GM12873 (cell line): ENCODE results near the gene SEMA3C.

Experiments used
- TF ChIP-seq, protein P1 (sequence below): IDR thresholded peaks from 2 replicates; pipeline ENCODE4 v1.5.1; 2012; ENCODE audit warnings: low read depth, mild to moderate bottlenecking, moderate library complexity, low read length, control low read depth; ENCODE audit not compliant: insufficient read depth; ENCODE audit errors: missing control alignments

Gene SEMA3C

DNA sequence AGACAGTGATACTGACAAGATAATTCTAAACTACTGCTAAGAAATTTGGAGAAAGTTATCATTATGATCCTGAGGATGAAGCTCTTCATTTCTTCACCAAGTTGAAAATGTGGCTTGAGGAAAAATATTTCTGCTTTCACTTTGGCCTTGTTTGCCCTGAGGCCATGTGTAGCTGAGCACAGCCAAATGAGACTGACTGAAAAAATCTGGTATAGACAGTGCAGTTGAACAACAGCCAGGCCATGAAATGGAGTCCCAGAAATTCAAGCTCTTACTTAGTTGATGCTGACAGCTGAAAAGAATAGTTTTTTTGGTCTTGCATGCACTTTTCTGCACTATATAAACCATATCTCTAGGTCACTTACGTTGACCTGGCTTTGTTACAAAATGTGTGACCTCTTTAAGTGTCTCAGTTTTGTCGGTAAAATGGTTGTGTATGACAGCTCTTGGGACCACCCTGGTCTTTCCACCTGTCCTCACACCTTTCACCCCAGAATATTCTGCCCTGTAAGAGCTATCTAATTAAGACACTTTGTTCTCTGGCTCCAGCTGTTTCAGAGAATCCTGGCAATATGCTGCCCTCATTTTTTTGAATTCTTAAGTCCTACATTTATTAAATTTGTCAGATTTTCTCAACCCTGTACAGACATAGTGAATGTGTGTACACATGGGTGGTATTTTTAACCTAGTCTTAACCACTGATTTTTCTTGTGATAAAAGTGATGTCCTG lies 189.1 kb downstream of the SEMA3C start:
- TF ChIP-seq, protein P1, sequence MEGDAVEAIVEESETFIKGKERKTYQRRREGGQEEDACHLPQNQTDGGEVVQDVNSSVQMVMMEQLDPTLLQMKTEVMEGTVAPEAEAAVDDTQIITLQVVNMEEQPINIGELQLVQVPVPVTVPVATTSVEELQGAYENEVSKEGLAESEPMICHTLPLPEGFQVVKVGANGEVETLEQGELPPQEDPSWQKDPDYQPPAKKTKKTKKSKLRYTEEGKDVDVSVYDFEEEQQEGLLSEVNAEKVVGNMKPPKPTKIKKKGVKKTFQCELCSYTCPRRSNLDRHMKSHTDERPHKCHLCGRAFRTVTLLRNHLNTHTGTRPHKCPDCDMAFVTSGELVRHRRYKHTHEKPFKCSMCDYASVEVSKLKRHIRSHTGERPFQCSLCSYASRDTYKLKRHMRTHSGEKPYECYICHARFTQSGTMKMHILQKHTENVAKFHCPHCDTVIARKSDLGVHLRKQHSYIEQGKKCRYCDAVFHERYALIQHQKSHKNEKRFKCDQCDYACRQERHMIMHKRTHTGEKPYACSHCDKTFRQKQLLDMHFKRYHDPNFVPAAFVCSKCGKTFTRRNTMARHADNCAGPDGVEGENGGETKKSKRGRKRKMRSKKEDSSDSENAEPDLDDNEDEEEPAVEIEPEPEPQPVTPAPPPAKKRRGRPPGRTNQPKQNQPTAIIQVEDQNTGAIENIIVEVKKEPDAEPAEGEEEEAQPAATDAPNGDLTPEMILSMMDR, result no peak

DNA sequence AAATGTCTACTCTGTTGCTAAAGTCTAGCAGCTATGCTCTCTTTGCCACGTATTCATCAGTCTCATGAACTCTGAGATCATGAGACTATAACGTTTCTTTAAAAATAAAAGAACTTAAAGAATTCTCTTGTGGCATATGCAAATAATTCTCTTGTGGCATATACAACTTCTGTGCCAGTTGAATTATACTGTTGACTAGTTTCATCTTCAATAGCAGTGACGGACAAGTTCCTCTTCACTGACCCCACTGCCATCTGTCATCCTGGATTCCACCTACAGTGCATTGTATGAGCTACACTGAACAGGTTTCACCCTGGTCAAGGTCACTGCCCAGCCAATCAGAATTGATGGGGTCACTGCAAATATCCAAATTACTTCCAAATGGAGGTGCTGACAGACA lies 192.2 kb downstream of the SEMA3C start:
- TF ChIP-seq, protein P1, result no peak

DNA sequence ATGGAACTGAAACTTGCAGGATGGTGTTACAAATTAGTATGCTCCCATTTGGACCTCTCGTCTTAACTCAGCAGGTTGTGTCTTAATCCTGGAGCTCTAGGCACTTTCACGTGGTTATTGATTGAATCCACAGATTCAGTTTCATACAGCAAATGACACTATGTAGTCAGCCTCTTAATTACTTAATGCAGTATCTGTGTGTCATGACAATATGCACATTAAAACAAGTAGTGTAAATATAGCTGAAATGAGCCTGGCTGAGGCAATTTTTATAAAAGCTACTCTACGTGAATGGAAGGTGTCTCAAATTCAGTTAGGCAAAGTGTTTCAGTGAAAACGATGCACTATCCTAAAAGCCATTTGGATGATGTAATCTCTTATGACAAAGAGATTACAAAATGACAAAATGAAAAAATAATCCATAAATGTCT lies 193.7 kb downstream of the SEMA3C start:
- TF ChIP-seq, protein P1, result no peak

DNA sequence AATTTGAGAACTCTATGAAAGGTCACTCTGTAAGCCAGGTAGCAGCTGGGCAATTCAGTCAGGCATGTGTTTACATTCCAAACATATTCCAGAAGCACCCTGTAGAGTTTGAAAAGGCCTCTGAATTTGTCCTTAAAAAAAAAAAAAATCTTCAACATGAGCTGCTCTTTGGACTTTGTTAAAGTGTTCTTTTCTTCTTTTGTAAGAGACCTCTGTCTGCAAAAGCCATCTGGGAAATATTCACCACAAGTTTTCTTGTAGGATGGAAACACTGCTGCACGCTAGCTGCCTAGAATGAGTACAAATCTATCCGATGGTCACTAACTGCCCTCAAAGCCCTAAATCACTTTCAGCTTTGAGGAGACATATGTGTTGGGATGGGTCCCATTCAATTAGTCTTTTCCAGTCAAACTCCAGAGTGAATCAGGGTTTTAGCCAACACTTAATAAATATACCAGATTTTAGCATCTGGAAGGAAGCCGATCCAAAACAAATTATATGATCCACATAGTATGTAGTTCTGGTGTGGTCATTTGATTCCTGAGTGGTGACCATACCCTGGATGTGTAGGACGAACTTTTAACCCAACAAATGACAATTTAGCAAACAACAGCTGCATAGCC lies 194.5 kb downstream of the SEMA3C start:
- TF ChIP-seq, protein P1, result no peak

DNA sequence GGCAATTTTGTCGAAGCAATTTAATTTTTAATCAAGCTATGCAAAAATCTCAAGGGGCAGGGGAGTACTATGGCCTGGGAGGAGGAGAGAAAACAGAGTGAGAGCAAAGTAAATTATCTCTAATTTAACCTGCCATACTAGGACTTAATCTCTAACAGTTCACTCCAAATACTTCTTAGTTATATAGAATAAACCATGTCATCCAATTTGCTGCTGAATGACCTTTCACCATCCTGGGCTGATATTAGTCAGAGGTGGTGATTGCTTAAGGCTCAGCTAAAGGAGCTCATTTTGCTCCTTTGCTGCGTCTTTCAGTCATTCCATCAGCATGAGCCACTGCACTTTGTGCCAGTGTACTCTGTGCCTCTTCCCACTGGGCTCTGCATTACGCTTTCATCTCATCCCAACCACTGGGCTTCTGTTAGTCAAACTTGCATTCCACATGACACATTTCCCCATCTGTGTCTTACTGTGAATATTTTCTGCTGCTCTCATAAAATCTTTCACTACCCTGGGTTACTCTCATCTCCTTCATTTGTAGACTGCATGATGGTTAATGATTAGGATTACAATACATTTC lies 196.1 kb downstream of the SEMA3C start:
- TF ChIP-seq, protein P1, result no peak

DNA sequence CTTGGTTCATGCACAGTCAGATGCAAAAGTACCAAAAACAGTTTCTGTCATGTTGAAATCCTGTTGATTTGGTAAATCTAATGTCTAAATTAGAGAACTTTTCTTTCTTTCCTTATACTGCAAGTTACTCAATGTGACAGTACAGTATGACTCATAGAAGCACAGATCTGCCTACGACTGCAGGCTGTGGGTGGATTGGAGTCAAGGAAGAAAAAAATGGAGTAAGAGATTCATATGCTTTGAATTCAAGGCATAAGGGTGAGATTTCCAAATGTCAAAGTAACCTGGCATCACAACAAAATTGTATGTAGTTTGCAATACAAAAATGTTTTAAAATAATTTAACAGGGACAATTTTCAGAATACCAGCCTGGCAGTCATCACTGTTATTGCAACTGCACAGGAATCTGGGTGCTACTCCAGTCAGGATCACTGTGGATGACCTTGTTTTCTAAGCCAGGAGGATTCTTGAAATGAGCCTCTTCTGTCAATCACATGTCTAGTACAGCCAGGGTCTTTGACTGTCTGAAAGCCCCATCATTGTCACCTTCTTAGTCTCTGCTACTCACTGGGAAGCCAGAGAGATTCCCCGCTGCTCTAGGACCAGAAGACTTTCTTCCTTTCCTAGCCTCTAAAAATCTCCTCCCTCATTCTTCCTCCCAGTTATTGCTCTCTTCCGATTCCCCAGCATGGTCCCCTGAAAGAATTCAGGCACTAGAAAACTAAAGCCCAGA lies 196.8 kb downstream of the SEMA3C start:
- TF ChIP-seq, protein P1, result no peak

DNA sequence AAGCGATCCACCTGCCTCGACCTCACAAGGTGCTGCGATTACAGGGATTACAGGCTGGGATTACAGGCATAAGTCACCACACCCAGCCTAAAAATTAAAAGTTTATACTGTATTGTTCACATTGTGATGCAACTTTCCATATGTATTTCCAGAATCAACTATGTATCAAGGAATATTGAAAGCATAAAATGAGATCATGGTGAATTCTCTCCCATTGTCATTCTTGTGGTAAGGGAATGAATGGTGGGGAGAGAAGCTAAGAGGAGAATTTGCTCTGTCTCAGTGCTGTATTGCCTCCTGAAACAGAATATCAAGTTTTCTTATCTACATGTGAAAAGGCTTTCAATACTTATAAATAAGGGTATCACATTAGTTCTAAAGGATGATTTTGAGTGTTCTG lies 198.7 kb downstream of the SEMA3C start:
- TF ChIP-seq, protein P1, result no peak
